Left ventricle myocardium inferior (tissue), 1 donor: ENCODE measurements around the gene ZNF630. TPM values are rescaled to one million over a fixed set of nuclear protein-coding genes. Genes with fewer than 3 reads are reported as not detected.
A peak's percentile ranks its signal among the peaks of the same experiment; 100 is the strongest.

Experiments used
- DNase-seq: peaks from one replicate; pipeline ENCODE4 v3.0.0-alpha.2; 2020
- H3K27ac ChIP-seq: fragments of 200-600 bp; replicated peaks from 2 replicates; pipeline ENCODE4 v1.8.0; 2021
- H3K27me3 ChIP-seq: fragments of 200-600 bp; 2 replicates; pipeline ENCODE4 v1.8.0; 2021; ENCODE audit warnings: low read depth
- H3K36me3 ChIP-seq: fragments of 200-600 bp; 2 replicates; pipeline ENCODE4 v1.8.0; 2021
- H3K4me1 ChIP-seq: fragments of 200-600 bp; 2 replicates; pipeline ENCODE4 v1.8.0; 2021
- H3K4me3 ChIP-seq: fragments of 200-600 bp; 2 replicates; pipeline ENCODE4 v1.8.0; 2021; ENCODE audit warnings: mild to moderate bottlenecking, moderate library complexity
- H3K9me3 ChIP-seq: fragments of 200-600 bp; replicated peaks from 2 replicates; pipeline ENCODE4 v1.8.0; 2021
- intact Hi-C: fragments of 100-400 bp; cut with micrococcal nuclease; formaldehyde crosslinking; loops from one replicate; pipeline ENCODE4 v1.11.0; 2022
- total RNA-seq: library from RNA; stranded (reverse); fragmentation: NEBNext Ultra II Directional; extraction: Animal tissue kit (Norgen Biotek cat#: 25700); gene quantifications from one replicate; pipeline ENCODE4 v1.2.1, GENCODE V29; 2021
- TF ChIP-seq, protein P1 (sequence below): fragments of 200-600 bp; IDR thresholded peaks from 2 replicates; pipeline ENCODE4 v1.8.0; 2021; ENCODE audit warnings: antibody characterized with exemption, mild to moderate bottlenecking, borderline replicate concordance
- donor health status: DM: no; HTN: yes; CAD: no; lungs with severe emphysema.

ZNF630 gene
- total RNA-seq, 1 donor from 2014 or later: 3.2 TPM

DNA sequence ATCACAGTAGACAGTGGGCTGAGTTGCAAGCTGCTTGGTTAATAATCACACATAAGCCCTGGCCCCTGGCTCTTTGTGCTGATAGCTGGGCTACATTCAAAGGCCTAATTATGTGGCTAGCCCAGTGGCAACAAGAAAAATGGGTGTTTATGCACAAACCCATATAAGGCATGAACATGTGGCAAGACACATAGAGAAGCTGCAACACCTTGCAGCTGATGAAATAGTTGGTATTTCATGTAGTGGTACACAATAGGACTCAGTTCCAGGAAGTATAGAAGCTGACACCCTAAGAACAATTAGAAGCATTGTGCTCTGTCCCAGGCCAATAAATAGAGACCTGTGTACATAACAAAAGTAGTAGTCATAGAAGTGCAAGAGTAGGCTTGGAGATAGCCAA is 14.6 kb upstream of the ZNF630 start:
- Histone ChIP-seq H3K27me3 (no peaks in the 10 kb centered on the region), H3K27ac (no peak overlapping the region), H3K9me3 (no peaks in the 10 kb centered on the region), H3K4me1 (no peaks in the 10 kb centered on the region), H3K36me3 (no peaks in the 10 kb centered on the region), H3K4me3 (no peak overlapping the region)
- TF ChIP-seq, protein P1, sequence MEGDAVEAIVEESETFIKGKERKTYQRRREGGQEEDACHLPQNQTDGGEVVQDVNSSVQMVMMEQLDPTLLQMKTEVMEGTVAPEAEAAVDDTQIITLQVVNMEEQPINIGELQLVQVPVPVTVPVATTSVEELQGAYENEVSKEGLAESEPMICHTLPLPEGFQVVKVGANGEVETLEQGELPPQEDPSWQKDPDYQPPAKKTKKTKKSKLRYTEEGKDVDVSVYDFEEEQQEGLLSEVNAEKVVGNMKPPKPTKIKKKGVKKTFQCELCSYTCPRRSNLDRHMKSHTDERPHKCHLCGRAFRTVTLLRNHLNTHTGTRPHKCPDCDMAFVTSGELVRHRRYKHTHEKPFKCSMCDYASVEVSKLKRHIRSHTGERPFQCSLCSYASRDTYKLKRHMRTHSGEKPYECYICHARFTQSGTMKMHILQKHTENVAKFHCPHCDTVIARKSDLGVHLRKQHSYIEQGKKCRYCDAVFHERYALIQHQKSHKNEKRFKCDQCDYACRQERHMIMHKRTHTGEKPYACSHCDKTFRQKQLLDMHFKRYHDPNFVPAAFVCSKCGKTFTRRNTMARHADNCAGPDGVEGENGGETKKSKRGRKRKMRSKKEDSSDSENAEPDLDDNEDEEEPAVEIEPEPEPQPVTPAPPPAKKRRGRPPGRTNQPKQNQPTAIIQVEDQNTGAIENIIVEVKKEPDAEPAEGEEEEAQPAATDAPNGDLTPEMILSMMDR: no peak
- intact Hi-C loops: no loop called here
- no peak for DNase-seq

DNA sequence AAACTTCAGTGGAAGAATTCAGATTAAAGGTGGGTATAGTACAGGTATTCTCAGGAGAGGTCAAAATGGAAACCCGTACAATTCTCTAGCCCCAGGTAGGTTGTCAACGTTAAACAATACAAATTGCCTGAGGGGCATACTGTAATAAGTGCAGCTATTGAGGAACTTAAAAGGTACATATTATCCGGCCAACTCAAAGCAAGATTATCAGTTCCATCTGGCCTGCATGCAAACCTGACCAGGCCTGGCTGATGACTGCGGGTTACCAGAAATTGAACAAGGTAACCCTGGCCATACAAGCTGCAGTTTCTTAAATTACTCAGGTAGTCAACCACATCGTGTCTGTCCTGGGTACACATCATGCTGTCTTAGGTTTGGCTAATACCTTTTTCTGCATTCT is 12.3 kb upstream of the ZNF630 start:
- Histone ChIP-seq H3K4me3 (no peak overlapping the region), H3K27me3 (no peaks in the 10 kb centered on the region), H3K9me3 (no peaks in the 10 kb centered on the region), H3K4me1 (no peaks in the 10 kb centered on the region), H3K27ac (no peak overlapping the region), H3K36me3 (no peaks in the 10 kb centered on the region)
- no peak for DNase-seq
- TF ChIP-seq, protein P1: no peak
- intact Hi-C loops: loop anchor here (5.0 kb wide), 1 partner anchor 429 kb away; no protein-coding TSS in a partner anchor

DNA sequence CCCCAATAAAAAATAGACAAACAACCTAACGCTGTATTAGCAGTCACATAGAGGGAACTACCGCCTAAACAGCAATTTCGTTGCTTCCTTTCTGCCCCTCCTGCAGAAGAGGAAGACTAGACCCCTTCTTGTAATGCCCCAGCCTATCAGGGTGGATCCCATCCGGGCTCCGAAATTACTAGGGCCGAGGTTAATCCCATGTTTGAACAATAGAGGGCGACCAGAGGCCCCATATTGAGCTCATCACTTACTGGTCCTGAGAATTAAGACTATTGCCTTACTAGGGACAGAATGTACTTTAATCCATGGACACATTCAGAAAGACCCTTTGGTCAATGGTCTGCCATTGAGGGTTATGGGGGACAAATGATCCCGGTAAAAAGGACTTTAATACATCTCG is 11.8 kb upstream of the ZNF630 start:
- peak; percentile 13 for DNase-seq
- no peak overlapping the region for H3K27ac ChIP-seq
- H3K4me3 ChIP-seq: no peak overlapping the region
- TF ChIP-seq, protein P1: peak; percentile 68
- no peaks in the 10 kb centered on the region for H3K36me3 ChIP-seq
- no peaks in the 10 kb centered on the region for H3K27me3 ChIP-seq
- H3K4me1 ChIP-seq: no peaks in the 10 kb centered on the region
- no peaks in the 10 kb centered on the region for H3K9me3 ChIP-seq
- intact Hi-C loops: loop anchor here (5.0 kb wide), 1 partner anchor 429 kb away; no protein-coding TSS in a partner anchor

DNA sequence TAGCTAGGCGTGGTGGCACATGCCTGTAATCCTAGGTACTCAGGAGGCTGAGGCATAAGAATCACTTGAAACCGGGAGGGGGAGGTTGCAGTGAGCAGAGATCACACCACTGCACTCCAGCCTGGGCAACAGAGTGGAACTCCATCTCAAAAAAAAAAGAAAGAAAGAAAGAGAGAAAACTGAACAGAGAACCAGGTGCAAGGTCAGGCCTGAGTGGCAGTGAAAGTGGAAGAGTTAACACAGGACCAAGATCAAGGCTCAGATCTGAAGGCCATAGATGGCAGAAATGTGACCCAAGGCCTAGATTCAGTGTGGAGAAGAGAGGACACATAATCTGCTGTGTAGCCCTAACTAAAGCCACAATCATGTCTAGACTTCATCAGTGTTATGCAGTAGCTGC is 4.9 kb upstream of the ZNF630 start:
- no peaks in the 10 kb centered on the region for H3K4me1 ChIP-seq
- H3K27me3 ChIP-seq: no peaks in the 10 kb centered on the region
- no peak overlapping the region for H3K4me3 ChIP-seq
- H3K9me3 ChIP-seq: no peaks in the 10 kb centered on the region
- TF ChIP-seq, protein P1: no peak
- no peaks in the 10 kb centered on the region for H3K36me3 ChIP-seq
- no peak for DNase-seq
- intact Hi-C loops: no loop called here
- no peak overlapping the region for H3K27ac ChIP-seq

DNA sequence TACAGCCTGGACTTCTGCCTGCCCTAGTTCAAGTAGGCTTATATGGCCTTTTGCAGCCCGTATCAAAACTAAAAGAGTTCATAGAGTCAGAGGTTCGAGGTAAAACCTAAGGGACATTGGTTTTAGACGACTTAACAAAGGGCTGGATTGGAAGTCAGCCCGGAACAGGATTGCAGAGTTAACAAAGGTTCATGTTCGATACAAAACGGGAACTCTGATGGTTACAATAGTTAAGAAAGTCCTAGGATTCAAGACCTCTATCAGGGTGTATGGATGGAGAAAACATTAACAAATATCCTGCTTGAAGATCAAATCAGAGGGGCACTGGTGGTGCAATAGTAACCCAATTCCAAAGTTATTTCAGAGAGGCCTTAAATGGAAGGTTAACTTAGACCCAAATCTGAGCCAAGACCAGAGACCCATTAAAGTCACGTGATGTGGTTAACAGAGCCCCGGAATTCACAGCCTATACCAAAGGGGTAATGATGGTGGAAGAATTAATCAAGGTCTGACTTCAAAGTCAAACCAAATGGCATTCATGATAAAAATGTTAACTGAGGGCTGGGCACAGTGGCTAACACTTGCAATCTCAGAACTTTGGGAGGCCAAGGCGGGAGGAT is 656 bp upstream of the ZNF630 start:
- Histone ChIP-seq H3K36me3 (no peaks in the 10 kb centered on the region), H3K4me3 (peak overlapping the region; percentile 75), H3K27ac (peak overlapping the region; percentile 89), H3K4me1 (no peaks in the 10 kb centered on the region), H3K9me3 (no peaks in the 10 kb centered on the region), H3K27me3 (no peaks in the 10 kb centered on the region)
- TF ChIP-seq, protein P1: no peak
- intact Hi-C loops: no loop called here
- no peak for DNase-seq
